WERI-Rb-1 (cell line): ENCODE results near the gene CANT1.

Experiments
- DNase-seq: peaks from one replicate; pipeline ENCODE4 v3.0.0-alpha.2; 2020
- H3K27ac ChIP-seq: fragments of 250-450 bp; sonication (Bioruptor Pico); 2 replicates; pipeline ENCODE4 v1.5.1; 2020; ENCODE audit warnings: mild to moderate bottlenecking, moderate library complexity
- H3K27me3 ChIP-seq: fragments of 250-450 bp; sonication (Bioruptor Pico); 2 replicates; pipeline ENCODE4 v1.5.1; 2021; ENCODE audit warnings: mild to moderate bottlenecking, low read depth, moderate library complexity; ENCODE audit not compliant: insufficient read depth, severe bottlenecking
- H3K36me3 ChIP-seq: fragments of 250-450 bp; sonication (Bioruptor Pico); 2 replicates; pipeline ENCODE4 v1.5.1; 2020; ENCODE audit warnings: mild to moderate bottlenecking, moderate library complexity
- H3K4me3 ChIP-seq: 2 replicates; pipeline ENCODE4 v1.5.1; 2011; ENCODE audit warnings: low read depth, mild to moderate bottlenecking, control low read depth, low read length
- H3K9me3 ChIP-seq: fragments of 250-450 bp; sonication (Bioruptor Pico); 2 replicates; pipeline ENCODE4 v1.5.1; 2021; ENCODE audit warnings: mild to moderate bottlenecking, moderate library complexity; ENCODE audit not compliant: severe bottlenecking
- TF ChIP-seq, protein P1 (sequence below): IDR thresholded peaks from 2 replicates; pipeline ENCODE4 v1.5.1; 2011; ENCODE audit warnings: low read depth, mild to moderate bottlenecking, control low read depth, inconsistent platforms, low read length

Gene CANT1

DNA sequence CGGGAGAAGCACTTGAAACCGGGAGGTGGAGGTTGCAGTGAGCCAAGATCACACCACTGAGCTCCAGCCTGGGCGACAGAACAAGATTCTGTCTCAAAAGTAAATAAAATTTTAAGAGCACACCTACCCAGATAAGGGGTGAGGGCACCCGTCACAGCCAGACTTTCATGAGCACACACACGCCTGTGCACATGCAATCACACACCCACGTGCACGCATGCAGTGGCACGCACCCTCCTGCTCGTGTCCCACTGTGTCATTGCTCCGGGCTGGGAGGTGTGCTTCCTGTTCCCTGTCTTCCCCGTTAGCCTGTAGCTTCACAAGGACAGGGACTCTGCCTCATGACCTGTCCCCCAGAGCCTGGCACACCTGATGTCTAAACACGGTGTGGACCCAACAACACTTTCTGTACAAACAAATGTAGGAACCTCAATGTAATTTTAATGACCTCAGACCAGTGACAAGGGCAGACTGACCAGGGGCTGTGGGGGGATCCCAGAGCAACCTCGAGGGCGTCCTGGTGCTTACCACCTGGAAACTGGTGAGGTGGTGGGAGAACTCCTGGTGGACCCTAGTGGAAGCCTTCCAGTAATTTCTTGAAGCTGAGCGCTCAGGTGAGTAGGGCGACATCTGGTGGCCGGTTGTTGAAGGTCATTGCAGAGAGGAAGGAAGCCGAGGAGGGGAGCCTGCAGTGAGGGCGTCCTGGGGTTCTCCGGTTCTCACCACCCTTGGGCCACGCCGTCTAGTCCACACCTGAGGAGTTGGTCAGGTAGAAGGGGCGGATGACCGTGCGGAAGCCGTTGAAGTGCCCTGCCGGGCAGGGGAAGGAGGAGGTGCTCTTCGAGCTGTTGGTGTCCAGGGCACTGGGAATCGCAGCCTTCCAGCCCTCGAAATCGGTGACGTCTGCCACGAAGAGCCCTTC, 38.5 kb downstream of the CANT1 start:
- DNase-seq, result peak; percentile 91
- TF ChIP-seq, protein P1, sequence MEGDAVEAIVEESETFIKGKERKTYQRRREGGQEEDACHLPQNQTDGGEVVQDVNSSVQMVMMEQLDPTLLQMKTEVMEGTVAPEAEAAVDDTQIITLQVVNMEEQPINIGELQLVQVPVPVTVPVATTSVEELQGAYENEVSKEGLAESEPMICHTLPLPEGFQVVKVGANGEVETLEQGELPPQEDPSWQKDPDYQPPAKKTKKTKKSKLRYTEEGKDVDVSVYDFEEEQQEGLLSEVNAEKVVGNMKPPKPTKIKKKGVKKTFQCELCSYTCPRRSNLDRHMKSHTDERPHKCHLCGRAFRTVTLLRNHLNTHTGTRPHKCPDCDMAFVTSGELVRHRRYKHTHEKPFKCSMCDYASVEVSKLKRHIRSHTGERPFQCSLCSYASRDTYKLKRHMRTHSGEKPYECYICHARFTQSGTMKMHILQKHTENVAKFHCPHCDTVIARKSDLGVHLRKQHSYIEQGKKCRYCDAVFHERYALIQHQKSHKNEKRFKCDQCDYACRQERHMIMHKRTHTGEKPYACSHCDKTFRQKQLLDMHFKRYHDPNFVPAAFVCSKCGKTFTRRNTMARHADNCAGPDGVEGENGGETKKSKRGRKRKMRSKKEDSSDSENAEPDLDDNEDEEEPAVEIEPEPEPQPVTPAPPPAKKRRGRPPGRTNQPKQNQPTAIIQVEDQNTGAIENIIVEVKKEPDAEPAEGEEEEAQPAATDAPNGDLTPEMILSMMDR, result peak; percentile 94
- Histone ChIP-seq H3K27ac (peak overlapping the region; percentile 31), H3K36me3 (no peaks in the 10 kb centered on the region), H3K9me3 (no peaks in the 10 kb centered on the region), H3K4me3 (no peak overlapping the region), H3K27me3 (no peaks in the 10 kb centered on the region)

DNA sequence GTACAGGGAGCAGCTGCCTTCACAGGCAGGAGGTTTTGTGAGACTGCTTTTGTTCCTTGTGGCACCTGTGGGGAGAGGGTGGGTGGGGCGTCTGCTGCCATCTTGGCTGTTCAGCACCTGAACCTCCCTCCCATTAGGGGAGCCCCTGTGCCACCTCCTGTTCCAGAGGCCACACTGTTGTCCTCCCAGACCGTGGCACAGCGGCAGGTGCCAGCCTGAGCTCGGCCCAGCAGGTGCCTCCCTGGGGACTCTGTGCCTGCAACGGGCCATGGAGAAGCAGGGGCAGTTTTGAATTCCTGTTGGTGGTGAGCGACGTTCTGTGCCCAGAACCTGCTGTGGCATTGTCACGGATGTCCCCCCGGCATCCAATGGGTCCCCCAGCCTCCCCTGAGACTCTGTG, 39.7 kb downstream of the CANT1 start:
- Histone ChIP-seq H3K9me3 (peaks cover 4% of the 10 kb centered on the region), H3K36me3 (no peaks in the 10 kb centered on the region), H3K27ac (no peak overlapping the region), H3K4me3 (no peak overlapping the region), H3K27me3 (no peaks in the 10 kb centered on the region)
- DNase-seq, result no peak
- TF ChIP-seq, protein P1, result no peak

DNA sequence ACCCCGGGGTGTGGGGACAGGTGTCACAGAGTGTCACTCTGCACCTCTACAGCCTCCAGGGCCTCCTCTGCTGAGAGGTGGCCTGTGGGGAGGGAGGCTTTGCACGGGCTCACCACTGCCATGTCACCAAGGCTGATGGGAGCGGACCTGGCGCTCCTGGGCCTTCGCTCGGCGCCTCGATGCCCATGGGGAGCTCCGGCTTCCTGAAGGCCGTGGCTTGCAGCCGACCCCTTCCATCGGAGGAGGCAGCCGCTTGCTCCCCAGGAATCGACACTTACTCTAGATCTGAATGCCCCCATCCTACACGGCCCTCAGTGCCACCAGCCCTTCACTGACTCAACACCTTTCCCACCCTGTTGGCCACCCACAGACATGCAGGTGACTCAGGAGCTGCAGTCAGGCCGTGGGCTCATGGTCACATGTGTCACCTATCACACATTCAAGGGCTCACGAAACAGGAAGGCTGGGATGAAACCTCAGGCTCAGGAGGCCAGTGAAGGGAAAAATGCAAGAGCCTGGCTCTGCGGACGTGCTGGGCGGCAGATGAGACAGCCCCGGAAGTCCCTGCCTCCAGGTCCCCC, 41.7 kb downstream of the CANT1 start:
- no peaks in the 10 kb centered on the region for H3K36me3 ChIP-seq
- no peak for DNase-seq
- TF ChIP-seq, protein P1, result no peak
- H3K27me3 ChIP-seq, result no peaks in the 10 kb centered on the region
- H3K27ac ChIP-seq, result no peak overlapping the region
- peaks cover 4% of the 10 kb centered on the region for H3K9me3 ChIP-seq
- no peak overlapping the region for H3K4me3 ChIP-seq

DNA sequence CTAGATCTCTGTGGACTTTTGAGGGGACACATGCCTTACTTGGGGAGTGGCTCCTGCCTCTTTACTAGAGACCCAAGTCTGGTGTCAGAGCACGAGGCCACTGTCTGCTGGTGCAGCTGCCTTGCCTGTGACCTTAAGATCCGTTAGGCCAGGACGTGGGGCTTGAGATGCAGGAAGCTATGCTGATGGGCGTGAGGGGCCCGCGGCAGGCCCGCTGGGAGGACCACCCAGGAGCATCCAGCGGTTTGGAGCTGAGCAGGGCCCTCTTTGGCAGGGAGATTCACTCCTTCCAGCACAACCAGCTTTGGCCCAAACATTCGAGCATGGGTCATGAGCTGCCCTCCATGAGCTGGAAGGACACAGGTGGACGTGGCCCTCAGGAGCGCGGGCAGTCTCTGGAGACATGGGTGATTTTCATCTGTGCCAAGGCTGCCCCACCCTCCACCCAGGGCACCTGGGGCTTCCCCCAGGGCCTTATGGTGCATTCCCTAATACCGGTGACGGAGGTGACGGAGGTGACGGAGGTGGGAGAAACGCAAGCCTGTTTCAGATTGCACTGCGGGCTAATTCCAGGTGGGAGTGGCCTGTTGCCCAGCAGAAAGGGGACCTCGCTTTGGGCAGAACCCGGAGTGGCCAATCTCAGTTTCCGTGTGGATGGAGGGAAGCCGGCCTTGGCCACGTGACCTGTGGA, 42.5 kb downstream of the CANT1 start:
- H3K36me3 ChIP-seq, result no peaks in the 10 kb centered on the region
- DNase-seq, result no peak
- no peak overlapping the region for H3K4me3 ChIP-seq
- H3K9me3 ChIP-seq, result peaks cover 4% of the 10 kb centered on the region
- TF ChIP-seq, protein P1, result no peak
- H3K27ac ChIP-seq, result no peak overlapping the region
- H3K27me3 ChIP-seq, result no peaks in the 10 kb centered on the region

DNA sequence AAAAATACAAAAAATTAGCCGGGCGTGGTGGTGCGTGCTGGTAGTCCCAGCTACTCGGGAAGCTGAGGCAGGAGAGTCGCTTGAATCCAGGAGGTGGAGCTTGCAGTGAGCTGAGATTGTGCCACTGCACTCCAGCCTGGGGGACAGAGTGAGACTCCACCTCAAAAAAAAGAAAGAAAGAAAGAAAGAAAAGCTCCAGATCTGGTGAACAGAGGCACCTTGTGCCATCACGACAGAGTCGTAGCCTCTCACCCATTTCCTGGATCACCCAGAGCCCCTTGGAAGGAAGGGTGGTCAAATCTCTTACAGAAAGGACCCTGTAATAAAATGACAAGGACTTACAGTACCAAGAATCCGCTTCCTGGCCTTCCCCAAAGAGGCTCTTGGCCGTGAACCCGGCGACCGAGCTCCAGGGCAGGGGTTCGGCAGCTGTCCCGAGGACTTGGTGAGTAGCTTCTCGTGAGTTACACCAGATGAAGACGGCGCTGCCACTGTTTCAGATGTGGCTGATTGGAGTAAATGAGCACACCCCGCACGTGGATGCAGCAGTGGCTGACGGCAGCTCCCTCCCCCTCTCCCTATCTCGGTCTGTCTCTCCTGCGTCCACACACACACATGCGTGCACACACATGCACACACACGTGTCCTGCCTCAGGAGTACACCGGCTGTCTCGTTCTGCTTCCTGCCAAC, 43.3 kb downstream of the CANT1 start:
- DNase-seq, result no peak
- no peak overlapping the region for H3K4me3 ChIP-seq
- no peaks in the 10 kb centered on the region for H3K36me3 ChIP-seq
- TF ChIP-seq, protein P1, result no peak
- no peaks in the 10 kb centered on the region for H3K27me3 ChIP-seq
- H3K9me3 ChIP-seq, result peaks cover 4% of the 10 kb centered on the region
- no peak overlapping the region for H3K27ac ChIP-seq
